Parathyroid adenoma (tissue), 2 donors: ENCODE results near the gene STAT5A.

Source experiments
- H2AFZ ChIP-seq: fragments of 300-600 bp; sonication (generic); one replicate; pipeline ENCODE4 v1.7.0; 2017; ENCODE audit warnings: antibody characterized with exemption, mild to moderate bottlenecking
- H3K27ac ChIP-seq: fragments of 300-600 bp; sonication (generic); one replicate; pipeline ENCODE4 v1.7.0; 2017
- H3K27me3 ChIP-seq: fragments of 300-600 bp; sonication (generic); one replicate; pipeline ENCODE4 v1.7.0; 2017; ENCODE audit warnings: low read length; ENCODE audit not compliant: control insufficient read depth, insufficient read depth
- H3K36me3 ChIP-seq: fragments of 300-600 bp; sonication (generic); one replicate; pipeline ENCODE4 v1.7.0; 2017; ENCODE audit warnings: low read length; ENCODE audit not compliant: control insufficient read depth, insufficient read depth
- H3K4me1 ChIP-seq: fragments of 300-600 bp; sonication (generic); one replicate; pipeline ENCODE4 v1.7.0; 2017; ENCODE audit warnings: control low read depth
- H3K4me2 ChIP-seq: fragments of 300-600 bp; sonication (generic); one replicate; pipeline ENCODE4 v1.7.0; 2017; ENCODE audit warnings: low read length
- H3K4me3 ChIP-seq: fragments of 300-600 bp; sonication (generic); one replicate; pipeline ENCODE4 v1.7.0; 2017; ENCODE audit warnings: low read depth, low read length
- H3K79me2 ChIP-seq: fragments of 300-600 bp; sonication (generic); one replicate; pipeline ENCODE4 v1.7.0; 2017; ENCODE audit warnings: control low read depth
- H3K9ac ChIP-seq: fragments of 300-600 bp; sonication (generic); one replicate; pipeline ENCODE4 v1.7.0; 2017; ENCODE audit warnings: mild to moderate bottlenecking
- H3K9me3 ChIP-seq: fragments of 300-600 bp; sonication (generic); one replicate; pipeline ENCODE4 v1.7.0; 2017; ENCODE audit warnings: low read length; ENCODE audit not compliant: control insufficient read depth
- TF ChIP-seq, protein P1 (sequence below): fragments of 300-600 bp; sonication (generic); IDR thresholded peaks from one replicate; pipeline ENCODE4 v1.7.0; 2017; ENCODE audit warnings: antibody characterized with exemption, mild to moderate bottlenecking
- donor health status: primary hyperparathyroidism.

Gene STAT5A

DNA sequence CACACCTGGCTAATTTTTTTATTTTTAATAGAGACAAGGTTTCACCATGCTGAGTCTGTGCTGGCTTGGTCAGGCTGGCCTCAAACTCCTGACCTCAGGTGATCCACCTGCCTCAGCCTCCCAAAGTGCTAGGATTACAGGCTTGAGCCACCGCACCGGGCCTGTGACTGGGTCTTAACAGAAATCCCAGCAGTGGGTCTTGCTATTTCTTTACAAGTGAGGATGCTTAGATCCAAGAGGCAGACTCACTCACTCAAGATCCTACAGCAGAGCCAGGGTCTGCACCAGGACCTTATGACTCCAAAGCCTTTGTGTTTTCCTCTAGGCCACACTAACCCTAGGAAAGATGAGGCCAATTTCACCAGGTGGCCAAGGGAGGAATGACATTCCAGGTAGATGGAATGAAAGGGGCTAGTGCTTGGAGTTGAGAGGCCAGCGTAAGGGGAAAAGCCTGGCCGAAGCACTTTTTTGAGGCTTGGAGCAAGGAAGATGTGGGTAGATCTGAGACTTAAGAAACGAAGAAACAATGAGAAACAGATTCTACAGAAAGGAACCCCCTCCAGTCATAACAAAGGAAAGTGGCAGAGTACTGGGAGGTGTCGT, 5.7 kb upstream of the STAT5A start:
- H2AFZ ChIP-seq: no peak overlapping the region
- no peak overlapping the region for H3K27ac ChIP-seq
- H3K36me3 ChIP-seq: no peaks in the 10 kb centered on the region
- H3K9ac ChIP-seq: no peak overlapping the region
- H3K4me3 ChIP-seq: no peak overlapping the region
- no peaks in the 10 kb centered on the region for H3K79me2 ChIP-seq
- H3K4me2 ChIP-seq: no peak overlapping the region
- TF ChIP-seq, protein P1, sequence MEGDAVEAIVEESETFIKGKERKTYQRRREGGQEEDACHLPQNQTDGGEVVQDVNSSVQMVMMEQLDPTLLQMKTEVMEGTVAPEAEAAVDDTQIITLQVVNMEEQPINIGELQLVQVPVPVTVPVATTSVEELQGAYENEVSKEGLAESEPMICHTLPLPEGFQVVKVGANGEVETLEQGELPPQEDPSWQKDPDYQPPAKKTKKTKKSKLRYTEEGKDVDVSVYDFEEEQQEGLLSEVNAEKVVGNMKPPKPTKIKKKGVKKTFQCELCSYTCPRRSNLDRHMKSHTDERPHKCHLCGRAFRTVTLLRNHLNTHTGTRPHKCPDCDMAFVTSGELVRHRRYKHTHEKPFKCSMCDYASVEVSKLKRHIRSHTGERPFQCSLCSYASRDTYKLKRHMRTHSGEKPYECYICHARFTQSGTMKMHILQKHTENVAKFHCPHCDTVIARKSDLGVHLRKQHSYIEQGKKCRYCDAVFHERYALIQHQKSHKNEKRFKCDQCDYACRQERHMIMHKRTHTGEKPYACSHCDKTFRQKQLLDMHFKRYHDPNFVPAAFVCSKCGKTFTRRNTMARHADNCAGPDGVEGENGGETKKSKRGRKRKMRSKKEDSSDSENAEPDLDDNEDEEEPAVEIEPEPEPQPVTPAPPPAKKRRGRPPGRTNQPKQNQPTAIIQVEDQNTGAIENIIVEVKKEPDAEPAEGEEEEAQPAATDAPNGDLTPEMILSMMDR: no peak
- peaks cover 3% of the 10 kb centered on the region for H3K4me1 ChIP-seq
- H3K27me3 ChIP-seq: no peaks in the 10 kb centered on the region
- no peaks in the 10 kb centered on the region for H3K9me3 ChIP-seq

DNA sequence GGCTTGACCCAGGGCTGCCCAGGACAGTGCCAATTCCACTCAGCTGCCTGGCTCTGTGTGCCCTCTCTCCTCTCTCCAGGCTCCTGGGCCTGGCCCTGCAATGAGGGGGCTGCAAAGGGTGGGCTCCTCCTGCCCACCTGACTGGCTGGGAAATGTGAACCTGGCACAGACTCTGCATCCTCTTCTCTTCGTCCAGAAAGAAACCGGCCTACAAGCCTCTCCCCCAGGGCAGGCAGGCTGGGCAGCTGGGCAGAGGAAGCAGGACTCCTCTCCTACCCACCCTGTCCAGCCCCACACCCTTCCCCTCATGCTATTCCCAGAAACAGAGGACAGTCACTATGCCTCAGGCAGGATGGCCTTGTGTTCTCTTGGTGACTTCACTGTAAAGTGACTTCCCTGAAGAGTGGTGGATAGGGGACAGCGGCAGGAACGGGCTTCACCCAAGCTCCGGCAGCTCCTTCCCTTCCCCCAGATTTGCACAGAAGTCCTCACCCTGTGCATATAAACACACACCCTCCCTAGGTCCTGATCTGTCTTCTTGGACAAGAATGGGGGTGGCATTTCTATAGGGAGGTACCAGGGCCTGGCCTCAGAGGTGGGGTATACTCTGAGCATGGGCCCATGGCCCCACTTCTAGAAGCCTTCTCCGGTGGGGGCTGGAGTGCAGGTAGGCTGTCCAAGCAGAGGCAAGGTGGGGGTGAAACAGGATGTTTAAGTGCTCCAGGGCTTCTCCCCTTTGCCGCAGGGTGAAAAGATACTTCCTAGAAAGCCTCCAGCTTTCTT, 4.9 kb upstream of the STAT5A start:
- Histone ChIP-seq H3K4me3 (no peak overlapping the region), H3K27ac (no peak overlapping the region), H2AFZ (peak overlapping the region; percentile 33), H3K36me3 (no peaks in the 10 kb centered on the region), H3K27me3 (no peaks in the 10 kb centered on the region), H3K4me2 (no peak overlapping the region), H3K9me3 (no peaks in the 10 kb centered on the region), H3K4me1 (peaks cover 4% of the 10 kb centered on the region), H3K79me2 (no peaks in the 10 kb centered on the region), H3K9ac (no peak overlapping the region)
- TF ChIP-seq, protein P1: no peak

DNA sequence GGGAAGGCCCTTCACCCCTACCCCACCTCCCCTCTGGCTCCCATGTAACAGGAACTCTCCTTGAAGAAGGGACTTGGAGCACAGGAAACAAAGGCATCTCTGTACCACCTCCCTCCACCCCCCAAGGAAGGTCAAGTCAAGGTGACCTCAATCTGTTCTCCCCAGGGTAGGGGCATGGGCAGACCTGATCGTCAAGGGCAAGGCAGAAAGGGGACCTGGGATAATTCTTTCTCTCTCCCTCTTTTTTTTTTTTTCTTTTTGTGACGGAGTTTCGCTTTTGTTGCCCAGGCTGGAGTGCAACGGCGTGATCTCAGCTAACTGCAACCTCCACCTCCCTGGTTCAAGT, 4.3 kb upstream of the STAT5A start:
- Histone ChIP-seq H3K27me3 (no peaks in the 10 kb centered on the region), H3K9ac (no peak overlapping the region), H3K4me3 (no peak overlapping the region), H3K27ac (no peak overlapping the region), H3K36me3 (no peaks in the 10 kb centered on the region), H3K9me3 (no peaks in the 10 kb centered on the region), H2AFZ (no peak overlapping the region), H3K79me2 (no peaks in the 10 kb centered on the region), H3K4me1 (peaks cover 4% of the 10 kb centered on the region), H3K4me2 (no peak overlapping the region)
- TF ChIP-seq, protein P1: no peak

DNA sequence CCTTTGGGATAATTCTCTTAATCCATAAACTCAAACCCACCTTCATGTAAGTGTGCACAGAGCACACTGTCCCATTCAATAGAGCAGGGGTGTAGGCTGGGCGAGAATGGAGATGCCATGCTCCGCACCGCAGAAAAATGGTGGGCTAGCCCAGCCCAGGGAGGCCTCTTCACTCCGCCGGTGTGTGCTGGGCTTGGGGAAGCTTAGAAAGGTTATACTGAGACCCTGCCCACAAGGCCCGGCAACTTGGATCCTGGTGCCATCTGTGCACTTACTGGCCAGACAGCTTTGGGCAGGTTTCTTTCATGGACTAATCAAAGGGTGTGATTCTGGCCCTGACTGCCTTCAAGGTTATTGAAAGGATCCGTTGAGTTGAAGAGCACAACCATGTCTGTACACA, 3.7 kb upstream of the STAT5A start:
- H3K9me3 ChIP-seq: no peaks in the 10 kb centered on the region
- no peak overlapping the region for H3K4me3 ChIP-seq
- H2AFZ ChIP-seq: no peak overlapping the region
- H3K36me3 ChIP-seq: no peaks in the 10 kb centered on the region
- no peak overlapping the region for H3K9ac ChIP-seq
- H3K27ac ChIP-seq: no peak overlapping the region
- H3K4me1 ChIP-seq: peaks cover 4% of the 10 kb centered on the region
- H3K4me2 ChIP-seq: no peak overlapping the region
- TF ChIP-seq, protein P1: no peak
- no peaks in the 10 kb centered on the region for H3K79me2 ChIP-seq
- H3K27me3 ChIP-seq: no peaks in the 10 kb centered on the region
